Stimulated activated CD8-positive, alpha-beta memory T cell treated with anti-CD3 and anti-CD28 coated beads, Interleukin-2, amount 100 ng/mL, for 1 hour (primary cell): ENCODE measurements around the gene HPD.
"Not testable (repeated sequence)": the region's sequence is repeated elsewhere in the genome, so short reads cannot be mapped to it uniquely, and the experiment has no call there.

ENCODE experiments used
- DNase-seq, 2 donors: peaks; one replicate each; pipeline ENCODE4 v3.0.0-alpha.2; 2020; ENCODE audit warnings: low read depth in 2 of 2

HPD gene

GRCh38 chr12:121858662-121859572, at the start of gene HPD:
HPD (minus strand) TSS chr12:121858859; CDS start chr12:121858823, 36 bp downstream.
- no peak for DNase-seq

GRCh38 chr12:121905746-121906145, 47.1 kb upstream of the HPD start:
- DNase-seq, result no peak

- no peak for DNase-seq
These were observed 44.5 kb upstream of the HPD start for GRCh38 chr12:121903202-121903601.

- DNase-seq, result no peak
These were observed 40.9 kb upstream of the HPD start for GRCh38 chr12:121899590-121899989.

- DNase-seq, result no peak
These were observed 39.6 kb upstream of the HPD start for GRCh38 chr12:121898287-121898686.

GRCh38 chr12:121894633-121895032, 36.0 kb upstream of the HPD start:
- no peak for DNase-seq

- no peak for DNase-seq
These were observed 35.4 kb upstream of the HPD start for GRCh38 chr12:121893961-121894460.

GRCh38 chr12:121892673-121893561, 34.3 kb upstream of the HPD start:
- no peak for DNase-seq

- DNase-seq, result not testable (repeated sequence)
These were observed 31.0 kb upstream of the HPD start for GRCh38 chr12:121889661-121890060.

- DNase-seq, result no peak
These were observed 30.6 kb upstream of the HPD start for GRCh38 chr12:121889274-121889624.

- DNase-seq, result peak; percentile 96 to 98
These were observed 30.0 kb upstream of the HPD start, which contains the start of gene PSMD9 for GRCh38 chr12:121888478-121889273. PSMD9 (plus strand) TSS chr12:121888790; CDS start chr12:121888857, 67 bp downstream.

GRCh38 chr12:121888083-121888477, 29.4 kb upstream of the HPD start:
- DNase-seq, result no peak

- DNase-seq, result not testable (repeated sequence)
These were observed 26.5 kb upstream of the HPD start for GRCh38 chr12:121885129-121885528.

- DNase-seq, result no peak
These were observed 24.6 kb upstream of the HPD start for GRCh38 chr12:121883315-121883660.

- DNase-seq, result not testable (repeated sequence)
These were observed 17.4 kb upstream of the HPD start for GRCh38 chr12:121876080-121876447.

GRCh38 chr12:121875582-121875981, 16.9 kb upstream of the HPD start:
- no peak for DNase-seq

- DNase-seq, result no peak
These were observed 15.4 kb upstream of the HPD start for GRCh38 chr12:121874071-121874470.

GRCh38 chr12:121873216-121873569, 14.5 kb upstream of the HPD start:
- DNase-seq, result no peak

- no peak for DNase-seq
These were observed 14.0 kb upstream of the HPD start for GRCh38 chr12:121872546-121873215.

- no peak for DNase-seq
These were observed 12.8 kb upstream of the HPD start for GRCh38 chr12:121871467-121871866.

- DNase-seq, result not testable (repeated sequence)
These were observed 10.6 kb upstream of the HPD start for GRCh38 chr12:121869229-121869628.
